Hindlimb muscle (tissue), 1 donor: ENCODE data around the gene ZMYM4. TPM values are rescaled to one million over a fixed set of nuclear protein-coding genes. Genes with fewer than 3 reads are reported as not detected.
"Not testable (repeated sequence)": the region's sequence is repeated elsewhere in the genome, so short reads cannot be mapped to it uniquely, and the experiment has no call there.

Experiments used
- DNase-seq: peaks from one replicate; pipeline ENCODE4 v3.0.0-alpha.2; 2013
- polyA plus RNA-seq: library from polyadenylated mRNA; unstranded; fragments of 120-200 nt; gene quantifications from one replicate; pipeline ENCODE4 v1.2.1, GENCODE V29; 2013; ENCODE audit not compliant: insufficient read length

ZMYM4 gene
- 40.2 TPM for polyA plus RNA-seq

DNA sequence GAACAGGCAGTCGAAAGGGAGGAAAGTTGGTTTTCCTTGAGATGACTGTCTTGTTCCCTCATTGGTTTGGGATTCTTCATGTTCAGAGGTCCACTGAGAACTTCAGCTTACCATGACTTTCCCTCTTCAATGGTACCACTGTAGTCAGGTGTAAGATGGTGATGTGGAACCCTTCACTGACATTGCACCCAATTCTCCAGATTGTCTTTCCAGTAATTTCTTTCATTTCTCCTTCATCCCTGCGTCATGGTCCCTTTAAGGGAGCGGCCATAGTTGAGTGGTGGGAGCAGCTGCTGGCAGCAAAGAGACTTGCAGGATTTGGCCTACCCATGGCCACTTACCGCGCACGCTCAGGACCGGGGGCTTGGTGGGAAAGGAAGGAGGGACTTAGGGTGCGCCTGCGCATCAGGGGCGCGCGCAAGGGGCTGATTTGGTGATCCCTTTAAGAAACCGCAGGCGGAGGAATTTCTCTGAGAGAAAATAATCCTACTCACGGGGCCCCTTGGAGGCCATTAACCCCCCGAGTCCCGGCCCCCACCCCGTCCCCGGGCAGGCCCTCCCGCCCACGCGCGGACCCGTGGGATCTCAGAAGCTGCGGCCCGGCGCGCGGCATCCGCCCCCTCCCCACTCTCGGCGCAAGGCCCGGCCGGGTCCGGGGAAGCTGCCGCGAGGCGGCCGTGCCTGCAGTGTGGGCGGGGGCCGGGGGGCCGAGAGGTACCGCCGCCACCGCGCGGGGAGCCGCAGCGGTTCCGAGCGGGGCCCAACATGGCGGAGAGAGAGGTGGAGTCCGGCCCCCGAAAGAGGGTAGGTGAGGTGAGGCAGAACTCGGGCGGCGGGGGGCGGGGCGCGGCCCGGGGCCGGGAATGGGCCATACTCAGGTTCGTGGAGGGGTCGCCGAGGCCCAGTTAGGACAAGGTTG lies at the start of gene ZMYM4:
Gene ZMYM4, plus strand, starts transcription at position 428 of the 919 bp plus-strand sequence. Its CDS starts 338 bp downstream, at position 766.
- peak; percentile 95 for DNase-seq

DNA sequence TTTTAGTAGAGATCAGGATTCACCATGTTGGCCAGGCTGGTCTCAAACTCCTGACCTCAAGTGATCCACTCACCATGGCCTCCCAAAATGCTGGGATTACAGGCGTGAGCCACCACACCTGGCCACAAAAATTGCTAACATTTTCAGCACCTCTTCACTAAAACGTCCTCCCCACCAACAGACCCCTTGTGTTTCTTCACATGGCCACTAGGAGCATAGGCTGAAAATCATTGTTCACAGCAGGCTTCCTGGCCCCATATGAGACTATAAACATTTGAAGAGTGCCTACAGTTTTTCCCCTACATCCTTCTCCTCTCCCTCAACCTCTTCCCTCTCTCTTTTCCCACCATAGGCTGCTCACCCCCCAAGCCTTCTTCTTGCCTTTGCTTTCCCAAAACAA lies 47.5 kb upstream of the ZMYM4 start:
- DNase-seq, result no peak

DNA sequence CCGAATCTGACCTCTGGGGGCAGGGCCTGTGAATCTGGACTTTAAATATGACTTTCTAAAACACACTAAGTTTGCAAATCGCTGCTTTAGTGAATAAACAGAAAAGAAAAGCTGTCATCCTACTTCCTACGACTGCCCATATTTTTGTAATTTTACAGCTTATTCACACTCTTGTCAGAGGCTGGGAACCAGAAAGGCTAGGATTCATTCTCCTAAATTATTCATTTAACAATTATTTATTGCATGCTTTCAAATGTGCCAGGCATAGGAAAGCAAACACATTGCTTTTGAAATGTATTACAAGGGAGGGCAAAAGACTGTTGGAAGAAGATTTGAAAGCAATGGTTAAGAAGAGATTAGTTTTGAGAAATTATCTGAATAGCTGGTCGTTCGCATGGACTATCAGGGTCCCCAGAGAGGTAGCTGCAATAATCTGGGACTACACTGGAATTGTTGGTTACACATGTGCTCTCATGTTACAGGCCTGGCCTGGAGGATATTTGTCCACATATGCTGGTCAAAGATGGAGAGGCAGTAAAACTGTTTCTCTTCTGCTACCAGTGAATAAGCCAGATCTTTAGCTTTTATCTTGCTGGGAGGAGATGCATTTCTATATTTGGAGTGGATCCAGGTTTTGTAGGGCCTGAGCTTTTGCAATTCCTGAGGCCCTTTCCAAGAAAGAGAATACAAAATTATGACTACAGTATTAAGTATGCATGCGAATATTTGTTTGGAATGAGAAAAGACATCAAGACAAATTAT lies 46.0 kb upstream of the ZMYM4 start:
- no peak for DNase-seq

DNA sequence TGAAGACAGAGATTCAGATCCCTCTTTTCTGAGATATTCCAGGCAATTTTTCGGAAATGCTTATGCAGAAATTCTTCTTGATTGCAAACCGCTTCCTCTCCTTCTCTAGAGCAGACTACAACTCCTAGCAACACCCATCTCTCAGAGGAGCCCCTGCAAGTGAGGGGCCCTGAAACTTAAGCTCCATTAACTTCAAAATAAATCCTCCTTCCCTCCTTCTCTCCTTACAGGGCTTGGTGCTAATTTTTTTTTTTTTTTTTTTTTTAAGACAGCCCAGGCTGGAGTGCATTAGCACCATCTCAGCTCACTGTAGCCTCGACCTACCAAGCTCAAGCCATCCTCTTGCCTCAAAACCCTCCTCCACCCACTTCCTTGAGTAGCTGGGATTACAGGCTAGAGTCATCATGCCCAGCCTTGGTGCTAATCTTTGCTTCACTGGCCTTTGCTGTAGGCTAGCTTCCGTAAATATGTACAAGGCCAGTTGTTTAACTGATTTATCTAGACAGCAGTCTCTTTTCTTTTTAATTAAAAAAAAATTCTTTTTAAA lies 45.4 kb upstream of the ZMYM4 start:
- no peak for DNase-seq

DNA sequence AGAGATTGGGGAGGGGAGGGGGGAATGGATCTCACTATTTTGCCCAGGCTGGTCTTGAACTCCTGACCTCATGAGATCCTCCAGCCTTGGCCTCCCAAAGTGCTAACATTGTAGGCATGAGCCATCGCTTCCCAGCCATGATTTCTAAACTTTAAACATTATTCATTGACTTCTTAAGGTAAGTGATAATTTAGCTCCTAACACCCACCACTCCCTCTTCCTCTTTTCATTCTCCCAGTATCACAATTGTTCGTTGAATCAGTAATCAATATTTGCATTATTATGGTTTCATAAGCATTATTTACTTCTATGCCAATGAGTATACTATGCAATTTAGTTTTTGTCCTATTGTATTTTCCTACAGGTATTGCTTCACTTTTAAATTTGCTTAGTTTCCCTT lies 42.0 kb upstream of the ZMYM4 start:
- DNase-seq, result no peak

DNA sequence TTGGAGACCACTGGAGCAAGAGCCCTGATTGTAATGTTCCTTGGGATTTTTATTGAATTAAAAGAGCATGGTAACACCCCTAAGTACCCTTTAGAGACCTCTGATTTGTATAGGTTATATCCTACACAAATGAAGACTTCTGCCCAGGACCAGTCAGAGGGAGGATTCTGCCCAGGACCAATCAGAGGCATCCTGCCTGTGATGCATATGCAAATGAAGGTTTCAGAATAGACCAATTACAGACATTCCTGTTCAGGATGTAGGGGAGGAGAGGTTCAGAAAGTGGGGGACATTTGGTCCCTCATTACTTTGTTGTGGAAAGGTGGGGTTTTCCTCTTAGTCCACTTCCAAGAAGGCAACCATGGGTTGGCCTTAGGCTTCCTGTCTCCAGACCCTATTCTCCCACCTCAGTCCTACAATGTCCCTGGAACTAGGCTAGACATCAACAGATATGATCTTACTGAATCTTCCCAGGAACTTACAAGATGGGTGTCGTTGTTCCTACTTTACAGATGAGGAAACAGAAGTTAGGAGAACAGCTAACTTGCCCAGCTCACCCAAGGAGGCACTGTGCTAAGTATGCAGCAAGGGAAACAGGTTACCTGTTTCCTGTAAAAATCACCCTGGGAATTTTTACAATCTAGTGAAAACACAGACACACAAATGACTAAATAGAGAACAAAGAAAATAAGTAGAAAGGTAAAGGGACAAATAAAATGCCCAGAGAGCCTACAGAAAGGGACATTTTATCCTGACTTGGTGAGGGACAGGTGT lies 38.7 kb upstream of the ZMYM4 start:
- no peak for DNase-seq

DNA sequence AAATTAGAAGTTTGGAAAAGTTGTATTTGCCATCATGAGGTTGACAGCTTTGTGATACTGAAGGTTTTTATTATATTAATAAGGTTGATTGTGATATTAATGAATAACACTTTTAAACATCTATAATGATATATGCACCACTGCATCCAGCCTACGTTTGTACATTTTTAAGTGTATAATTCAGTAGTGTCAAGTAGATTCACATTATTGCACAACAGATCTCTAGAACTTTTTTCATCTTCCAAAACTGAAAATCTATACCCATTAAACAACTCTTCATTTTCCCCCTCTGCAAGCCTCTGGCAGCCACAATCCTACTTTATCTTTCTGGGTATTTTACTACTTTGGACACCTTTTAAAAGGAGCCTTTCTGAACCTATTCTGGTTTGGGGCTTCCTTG lies 37.2 kb upstream of the ZMYM4 start:
- DNase-seq, result no peak

DNA sequence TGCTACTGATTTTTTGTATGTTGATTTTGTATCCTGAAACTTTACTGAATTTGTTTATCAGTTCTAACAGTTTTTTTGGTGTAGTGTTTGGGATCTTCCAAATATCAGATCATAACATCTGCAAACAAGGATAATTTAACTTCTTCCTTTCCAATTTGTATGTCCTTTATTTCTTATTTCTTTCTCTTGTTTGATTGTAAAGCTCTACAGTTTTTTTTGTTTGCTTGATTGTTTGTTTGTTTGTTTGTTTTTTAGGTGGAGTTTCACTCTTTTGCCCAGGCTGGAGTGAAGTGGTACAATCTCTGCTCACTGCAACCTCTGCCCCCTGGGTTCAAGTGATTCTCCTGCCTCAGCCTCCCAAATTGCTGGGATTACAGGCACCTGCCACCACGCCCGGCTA lies 31.7 kb upstream of the ZMYM4 start:
- DNase-seq, result not testable (repeated sequence)

DNA sequence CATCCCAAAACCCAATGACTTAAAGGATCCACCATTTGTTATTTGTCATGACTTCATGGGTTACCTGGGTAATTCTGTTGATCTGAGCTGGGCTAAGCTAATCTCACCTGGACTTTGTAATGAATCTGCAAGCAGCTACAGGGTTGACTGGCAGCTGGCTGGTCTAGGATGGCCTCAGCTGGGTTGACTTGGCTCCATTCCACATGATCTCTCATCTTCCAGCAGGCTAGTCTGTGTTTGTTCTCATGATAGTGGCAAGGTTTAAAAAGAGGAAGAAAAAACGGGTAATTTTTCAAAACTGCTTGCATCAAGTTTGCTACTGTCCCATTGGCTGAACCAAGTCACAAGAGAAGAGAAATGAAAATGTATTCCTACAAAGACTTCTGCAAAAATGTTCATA lies 24.8 kb upstream of the ZMYM4 start:
- no peak for DNase-seq

DNA sequence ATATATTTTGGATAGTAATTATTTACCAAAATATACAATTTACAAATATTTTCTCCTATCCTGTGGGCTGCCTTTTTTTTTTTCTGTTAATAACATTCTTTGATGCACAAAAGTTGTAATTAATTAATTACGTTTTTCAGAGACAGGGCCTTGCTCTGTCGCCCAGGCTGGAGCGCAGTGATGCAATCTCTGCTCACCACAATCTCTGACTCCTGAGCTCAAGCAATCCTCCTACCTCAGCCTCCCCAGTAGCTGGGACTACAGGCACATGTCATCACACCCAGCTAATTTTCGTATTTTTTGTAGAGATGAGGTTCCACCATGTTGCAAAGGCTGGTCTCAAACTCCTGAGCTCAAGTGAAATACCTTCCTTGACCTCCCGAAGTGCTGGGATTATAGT lies 21.3 kb upstream of the ZMYM4 start:
- no peak for DNase-seq

DNA sequence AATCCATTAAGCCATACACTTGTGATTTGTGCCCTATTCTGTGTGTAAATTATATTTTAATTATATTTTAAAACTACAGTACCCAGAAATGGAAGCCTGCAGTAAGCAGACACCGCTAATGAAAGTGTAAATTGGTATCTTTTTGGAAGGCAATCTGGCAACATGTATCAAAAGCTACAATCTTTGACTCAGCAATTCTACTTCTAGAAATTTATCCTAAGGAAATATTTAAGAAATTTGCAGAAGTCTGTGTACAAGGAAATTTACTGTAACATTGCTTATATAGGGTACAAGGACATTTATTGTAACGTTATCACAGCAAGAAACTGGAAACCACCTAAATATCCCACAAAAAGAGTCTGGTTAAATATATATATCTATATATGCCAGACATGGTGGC lies 14.6 kb upstream of the ZMYM4 start:
- no peak for DNase-seq

DNA sequence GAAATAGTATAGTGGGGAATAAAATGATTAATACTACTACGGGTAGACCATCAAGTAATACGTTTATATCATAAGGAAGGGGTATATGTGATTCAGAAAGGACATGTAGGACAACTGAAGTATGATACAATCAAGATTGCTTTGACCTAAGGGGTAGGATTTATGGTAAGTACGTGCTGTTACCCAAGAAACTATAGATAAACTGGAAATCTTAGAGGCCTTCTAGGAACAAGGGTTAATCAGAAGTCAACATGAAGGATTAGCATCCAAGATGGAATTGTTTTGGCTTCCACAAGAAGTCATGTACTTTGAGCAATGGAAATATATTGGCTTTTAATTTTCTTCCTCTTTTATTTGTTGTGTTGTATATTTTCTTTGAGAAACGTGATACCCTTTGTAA lies 13.2 kb upstream of the ZMYM4 start:
- DNase-seq, result no peak

DNA sequence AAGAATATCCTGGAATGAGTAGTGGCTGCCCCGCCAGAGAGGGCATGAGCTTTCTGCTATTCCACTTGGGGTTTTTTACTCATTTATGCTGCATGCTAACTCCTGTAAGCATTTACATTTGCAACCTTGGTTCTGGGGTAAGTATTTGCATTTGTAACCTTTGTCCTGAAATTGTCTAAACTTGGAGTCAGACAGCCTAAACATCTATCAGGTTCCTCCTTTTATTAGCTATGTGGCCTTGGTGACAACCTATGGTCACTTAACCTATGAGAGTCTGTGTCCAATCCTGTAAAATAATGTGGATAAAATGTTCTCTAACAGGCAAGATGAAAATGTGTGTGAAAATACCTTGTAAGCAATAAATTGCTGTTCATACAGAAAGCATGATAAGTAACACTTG lies 8.9 kb upstream of the ZMYM4 start:
- no peak for DNase-seq

DNA sequence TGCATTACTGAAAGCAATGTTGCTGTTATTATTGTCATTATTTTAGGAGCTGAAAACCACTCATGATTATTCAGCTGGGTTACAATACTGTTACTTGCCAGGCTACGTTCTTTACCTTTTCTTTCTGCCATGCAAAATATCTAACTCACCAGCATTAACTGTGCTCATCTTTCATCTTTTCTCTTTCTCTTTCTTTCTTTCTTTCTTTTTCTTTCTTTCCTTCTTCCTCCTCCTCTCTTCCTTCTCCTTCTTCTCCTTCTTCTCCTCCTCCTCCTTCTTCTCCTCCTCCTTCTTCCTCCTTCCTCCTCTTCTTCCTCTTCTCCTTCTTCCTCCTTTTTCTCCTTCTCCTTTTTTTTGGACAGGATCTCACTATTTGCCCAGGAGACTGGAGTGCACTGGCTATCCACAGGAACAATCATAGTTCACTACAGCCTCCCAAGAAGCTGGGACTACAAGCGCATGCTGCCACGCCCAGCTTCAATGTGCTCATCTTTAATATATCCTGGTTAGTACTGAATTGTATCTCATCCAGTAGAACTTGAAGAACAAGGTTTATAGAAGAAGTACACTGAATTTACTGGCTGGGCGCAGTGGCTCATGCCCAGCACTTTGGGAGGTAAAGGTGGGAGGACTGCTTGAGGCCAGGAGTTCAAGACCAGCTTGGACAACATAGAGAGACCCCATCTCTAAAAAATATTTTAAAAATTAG lies 6.9 kb upstream of the ZMYM4 start:
- no peak for DNase-seq

DNA sequence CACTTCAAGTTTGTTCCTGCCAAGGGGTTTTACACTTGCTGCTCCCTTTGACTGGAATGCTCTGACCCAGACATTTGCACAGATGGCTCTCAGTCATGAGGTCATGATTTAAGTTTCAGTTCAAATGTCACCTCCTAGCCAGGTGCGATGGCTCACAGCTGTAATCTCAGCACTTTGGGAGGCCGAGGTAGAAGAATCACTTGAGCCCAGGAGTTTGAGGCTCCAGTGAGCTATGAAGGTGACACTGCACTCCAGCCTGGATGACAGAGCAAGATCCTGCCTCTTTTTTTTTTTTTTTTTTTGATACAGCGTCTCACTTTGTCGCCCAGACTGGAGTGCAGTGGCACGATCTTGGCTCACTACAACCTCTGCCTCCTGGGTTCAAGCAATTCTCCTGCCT lies 4.5 kb upstream of the ZMYM4 start:
- no peak for DNase-seq

DNA sequence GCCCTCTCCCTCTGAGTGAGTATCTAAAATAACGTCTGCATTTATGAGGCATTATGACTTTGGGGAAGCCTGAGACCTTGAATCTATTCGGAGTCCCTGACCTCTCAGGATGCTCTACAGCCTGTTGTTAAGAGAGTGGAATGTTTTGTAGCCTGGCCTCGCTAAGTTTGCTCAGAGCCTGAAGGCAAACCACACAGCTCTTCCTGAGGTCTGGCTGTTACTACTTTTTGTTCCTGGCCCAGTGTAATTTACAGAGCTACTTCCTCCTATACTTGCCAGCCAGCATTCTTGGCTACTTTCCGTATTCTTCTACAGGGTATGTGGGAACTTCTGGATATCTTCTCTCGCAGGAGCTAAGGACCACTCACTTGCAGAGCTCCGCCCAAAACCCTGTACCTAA lies 3.6 kb upstream of the ZMYM4 start:
- DNase-seq, result peak; percentile 13

DNA sequence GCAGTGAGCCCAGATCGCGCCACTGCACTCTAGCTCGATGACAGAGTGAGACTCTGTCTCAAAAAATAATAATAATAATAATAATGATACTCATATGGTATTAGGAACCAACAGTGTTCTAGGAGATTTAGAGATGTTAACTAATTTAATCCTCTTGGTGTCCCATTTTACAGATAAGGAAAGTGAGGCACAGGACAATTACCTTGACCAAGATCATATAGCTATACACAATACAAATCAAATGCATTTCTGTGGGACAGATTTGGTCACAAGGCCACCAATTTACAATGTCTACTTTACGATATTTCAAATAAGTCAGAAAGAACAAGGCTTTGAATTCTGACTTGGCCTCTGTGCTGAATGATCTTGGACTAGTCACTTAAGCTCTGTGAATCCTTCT lies 2.2 kb upstream of the ZMYM4 start:
- DNase-seq, result no peak

DNA sequence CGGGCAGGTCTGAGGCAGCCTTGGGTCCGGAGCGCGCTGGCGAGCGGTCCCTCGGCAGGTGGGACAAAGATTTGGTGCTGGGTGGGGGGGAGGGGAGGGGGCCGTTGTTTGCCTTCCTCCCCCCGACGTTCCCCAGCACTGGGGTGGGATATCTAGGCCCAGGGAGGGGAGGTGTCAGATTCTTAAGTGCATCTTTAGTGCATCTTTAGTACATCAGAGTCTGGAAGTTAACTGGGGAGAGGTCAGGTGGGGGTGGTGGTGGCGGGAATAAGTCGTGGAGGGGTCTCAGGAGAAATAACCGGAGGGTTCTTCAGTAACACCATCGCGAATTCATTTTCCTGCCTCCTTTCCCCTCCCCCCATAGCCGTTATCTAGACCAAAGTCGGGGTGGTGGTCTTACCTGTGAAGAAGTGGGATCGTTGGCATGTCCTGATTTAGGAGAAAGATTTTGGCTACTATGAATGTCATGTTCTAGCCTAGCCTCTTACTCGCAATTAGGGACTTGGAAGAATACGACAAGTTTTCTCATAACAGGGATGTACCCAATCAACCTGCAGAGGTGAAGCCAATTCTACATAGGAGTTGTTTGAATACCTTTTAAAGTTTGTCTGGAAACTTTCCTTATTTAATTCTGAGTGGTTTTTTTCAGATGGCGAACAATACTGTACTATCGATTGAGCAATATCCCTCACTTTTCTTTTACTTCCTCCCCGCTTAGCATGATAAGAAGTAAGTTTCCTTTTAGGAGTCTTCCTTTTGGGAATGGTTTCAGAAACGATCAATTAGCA lies 886 bp downstream of the ZMYM4 start:
- no peak for DNase-seq

DNA sequence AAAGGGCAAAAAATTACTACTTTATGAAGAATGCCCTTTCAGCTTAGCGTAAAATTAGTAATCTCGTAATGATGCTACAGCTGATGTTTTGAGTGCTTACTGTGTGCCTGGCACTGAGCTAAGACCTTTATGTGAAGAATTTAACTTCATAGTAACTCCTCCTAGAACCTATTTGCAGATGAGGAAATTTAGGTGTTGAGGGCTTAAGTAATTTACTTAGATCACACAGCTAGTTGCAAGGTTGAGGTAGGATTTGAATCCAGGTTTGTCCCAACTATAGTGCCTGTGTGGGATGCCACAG lies 1.4 kb downstream of the ZMYM4 start:
- DNase-seq, result no peak

DNA sequence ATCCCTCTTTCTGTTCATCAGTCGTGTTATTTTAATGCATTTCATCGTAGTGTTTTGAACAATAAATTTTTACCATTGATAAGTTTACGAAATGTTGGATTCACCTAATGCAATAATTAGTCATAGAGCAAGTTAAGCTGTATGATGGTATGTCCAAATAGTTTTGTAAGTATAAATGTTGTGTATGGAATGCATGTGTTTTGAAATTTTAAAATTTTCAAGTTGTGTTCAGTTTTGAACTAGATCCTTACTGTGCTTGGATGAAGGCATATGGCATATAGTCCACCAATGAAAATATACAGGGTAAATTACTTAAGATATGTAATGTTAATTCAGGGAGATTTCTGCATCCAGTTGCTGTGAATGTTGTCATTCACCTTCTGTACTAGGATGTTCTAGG lies 2.3 kb downstream of the ZMYM4 start:
- DNase-seq, result no peak

DNA sequence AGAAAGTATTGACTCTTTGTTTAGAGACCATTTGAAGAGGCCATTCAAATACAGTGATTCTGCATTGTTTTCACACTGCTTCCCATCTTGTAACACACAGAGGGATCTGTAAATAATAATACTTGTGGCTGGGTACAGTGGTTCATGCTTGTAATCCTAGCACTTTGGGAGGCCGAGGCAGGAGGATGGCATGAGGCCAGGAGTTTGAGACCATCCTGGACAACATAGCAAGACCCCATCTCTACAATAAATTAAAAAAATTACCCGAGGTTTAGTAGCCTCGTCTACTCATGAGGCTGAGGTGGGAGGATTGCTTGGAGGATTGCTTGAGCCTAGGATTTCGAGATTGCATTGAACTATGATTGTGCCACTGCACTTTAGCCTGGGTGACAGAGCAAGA lies 5.7 kb downstream of the ZMYM4 start:
- no peak for DNase-seq
